ENCODE measurements around the gene PNMA8A. TPM values are rescaled to one million over a fixed set of nuclear protein-coding genes. Genes with fewer than 3 reads are reported as not detected.

PNMA8A gene
- total and polyA plus RNA-seq, 2 experiments from 2014 or later = 17.8 to 21.7 TPM

- Mint-ChIP-seq H3K27ac (no peak overlapping the region), H3K4me1 (no peaks in the 10 kb centered on the region), H3K4me3 (no peak overlapping the region), H3K9me3 (peaks cover 7% of the 10 kb centered on the region; the same call in 2 of the 3 replicates), H3K27me3 (ENCODE audit: insufficient read depth, low read depth, poor library complexity) (no peaks in the 10 kb centered on the region), H3K36me3 (ENCODE audit: low read depth) (no peaks in the 10 kb centered on the region)
- no peak for DNase-seq (ENCODE audit: low spot score)
- H3K27ac ChIP-seq (ENCODE audit: low read depth) = no peak overlapping the region
- no peak overlapping the region for H3K4me3 ChIP-seq
- no peaks in the 10 kb centered on the region for H3K79me2 ChIP-seq (replicated peaks; ENCODE audit: insufficient read depth)
- H3F3A ChIP-seq (replicated peaks; ENCODE audit: low read depth) = no peaks in the 10 kb centered on the region
- no peaks in the 10 kb centered on the region for H3K9me2 ChIP-seq (ENCODE audit: insufficient read depth)
- no peaks in the 10 kb centered on the region for H3K36me3 ChIP-seq (ENCODE audit: insufficient read depth)
- TF ChIP-seq EZH2 (IDR thresholded peaks at IDR 0.05; ENCODE audit: low read depth, unreplicated experiment) = no peak
- no peak for TF ChIP-seq ZNF114 (CRISPR knock-in tag; IDR thresholded peaks at IDR 0.05)
- no peak for TF ChIP-seq NANOG (IDR thresholded peaks at IDR 0.05; ENCODE audit: borderline replicate concordance)
- TF ChIP-seq CTCF (conservative IDR thresholded peaks at IDR 0.05; ENCODE audit: low read depth in 2 of 2) = no peak
- no peak for TF ChIP-seq JUNB (IDR thresholded peaks at IDR 0.05; ENCODE audit: unreplicated experiment)
- no peak for TF ChIP-seq EZH2phosphoT487 (IDR thresholded peaks at IDR 0.05; ENCODE audit: unreplicated experiment)
- TF ChIP-seq, protein P1, sequence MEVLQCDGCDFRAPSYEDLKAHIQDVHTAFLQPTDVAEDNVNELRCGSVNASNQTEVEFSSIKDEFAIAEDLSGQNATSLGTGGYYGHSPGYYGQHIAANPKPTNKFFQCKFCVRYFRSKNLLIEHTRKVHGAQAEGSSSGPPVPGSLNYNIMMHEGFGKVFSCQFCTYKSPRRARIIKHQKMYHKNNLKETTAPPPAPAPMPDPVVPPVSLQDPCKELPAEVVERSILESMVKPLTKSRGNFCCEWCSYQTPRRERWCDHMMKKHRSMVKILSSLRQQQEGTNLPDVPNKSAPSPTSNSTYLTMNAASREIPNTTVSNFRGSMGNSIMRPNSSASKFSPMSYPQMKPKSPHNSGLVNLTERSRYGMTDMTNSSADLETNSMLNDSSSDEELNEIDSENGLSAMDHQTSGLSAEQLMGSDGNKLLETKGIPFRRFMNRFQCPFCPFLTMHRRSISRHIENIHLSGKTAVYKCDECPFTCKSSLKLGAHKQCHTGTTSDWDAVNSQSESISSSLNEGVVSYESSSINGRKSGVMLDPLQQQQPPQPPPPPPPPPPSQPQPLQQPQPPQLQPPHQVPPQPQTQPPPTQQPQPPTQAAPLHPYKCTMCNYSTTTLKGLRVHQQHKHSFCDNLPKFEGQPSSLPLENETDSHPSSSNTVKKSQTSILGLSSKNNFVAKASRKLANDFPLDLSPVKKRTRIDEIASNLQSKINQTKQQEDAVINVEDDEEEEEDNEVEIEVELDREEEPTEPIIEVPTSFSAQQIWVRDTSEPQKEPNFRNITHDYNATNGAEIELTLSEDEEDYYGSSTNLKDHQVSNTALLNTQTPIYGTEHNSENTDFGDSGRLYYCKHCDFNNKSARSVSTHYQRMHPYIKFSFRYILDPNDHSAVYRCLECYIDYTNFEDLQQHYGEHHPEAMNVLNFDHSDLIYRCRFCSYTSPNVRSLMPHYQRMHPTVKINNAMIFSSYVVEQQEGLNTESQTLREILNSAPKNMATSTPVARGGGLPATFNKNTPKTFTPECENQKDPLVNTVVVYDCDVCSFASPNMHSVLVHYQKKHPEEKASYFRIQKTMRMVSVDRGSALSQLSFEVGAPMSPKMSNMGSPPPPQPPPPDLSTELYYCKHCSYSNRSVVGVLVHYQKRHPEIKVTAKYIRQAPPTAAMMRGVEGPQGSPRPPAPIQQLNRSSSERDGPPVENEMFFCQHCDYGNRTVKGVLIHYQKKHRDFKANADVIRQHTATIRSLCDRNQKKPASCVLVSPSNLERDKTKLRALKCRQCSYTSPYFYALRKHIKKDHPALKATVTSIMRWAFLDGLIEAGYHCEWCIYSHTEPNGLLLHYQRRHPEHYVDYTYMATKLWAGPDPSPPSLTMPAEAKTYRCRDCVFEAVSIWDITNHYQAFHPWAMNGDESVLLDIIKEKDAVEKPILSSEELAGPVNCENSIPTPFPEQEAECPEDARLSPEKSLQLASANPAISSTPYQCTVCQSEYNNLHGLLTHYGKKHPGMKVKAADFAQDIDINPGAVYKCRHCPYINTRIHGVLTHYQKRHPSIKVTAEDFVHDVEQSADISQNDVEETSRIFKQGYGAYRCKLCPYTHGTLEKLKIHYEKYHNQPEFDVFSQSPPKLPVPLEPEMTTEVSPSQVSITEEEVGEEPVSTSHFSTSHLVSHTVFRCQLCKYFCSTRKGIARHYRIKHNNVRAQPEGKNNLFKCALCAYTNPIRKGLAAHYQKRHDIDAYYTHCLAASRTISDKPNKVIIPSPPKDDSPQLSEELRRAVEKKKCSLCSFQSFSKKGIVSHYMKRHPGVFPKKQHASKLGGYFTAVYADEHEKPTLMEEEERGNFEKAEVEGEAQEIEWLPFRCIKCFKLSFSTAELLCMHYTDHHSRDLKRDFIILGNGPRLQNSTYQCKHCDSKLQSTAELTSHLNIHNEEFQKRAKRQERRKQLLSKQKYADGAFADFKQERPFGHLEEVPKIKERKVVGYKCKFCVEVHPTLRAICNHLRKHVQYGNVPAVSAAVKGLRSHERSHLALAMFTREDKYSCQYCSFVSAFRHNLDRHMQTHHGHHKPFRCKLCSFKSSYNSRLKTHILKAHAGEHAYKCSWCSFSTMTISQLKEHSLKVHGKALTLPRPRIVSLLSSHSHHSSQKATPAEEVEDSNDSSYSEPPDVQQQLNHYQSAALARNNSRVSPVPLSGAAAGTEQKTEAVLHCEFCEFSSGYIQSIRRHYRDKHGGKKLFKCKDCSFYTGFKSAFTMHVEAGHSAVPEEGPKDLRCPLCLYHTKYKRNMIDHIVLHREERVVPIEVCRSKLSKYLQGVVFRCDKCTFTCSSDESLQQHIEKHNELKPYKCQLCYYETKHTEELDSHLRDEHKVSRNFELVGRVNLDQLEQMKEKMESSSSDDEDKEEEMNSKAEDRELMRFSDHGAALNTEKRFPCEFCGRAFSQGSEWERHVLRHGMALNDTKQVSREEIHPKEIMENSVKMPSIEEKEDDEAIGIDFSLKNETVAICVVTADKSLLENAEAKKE (CRISPR knock-in tag; IDR thresholded peaks at IDR 0.05) = no peak
- TF ChIP-seq STAT1 (IDR thresholded peaks at IDR 0.05; ENCODE audit: unreplicated experiment) = no peak
- TF ChIP-seq POLR2AphosphoS5 (IDR thresholded peaks at IDR 0.05; ENCODE audit: low read depth) = no peak
- TF ChIP-seq ZNF331 (CRISPR knock-in tag; IDR thresholded peaks at IDR 0.05; ENCODE audit: low read depth) = no peak
- no peak for TF ChIP-seq CREB1 (CRISPR knock-in tag; IDR thresholded peaks at IDR 0.05; ENCODE audit: low read depth)
- TF ChIP-seq, protein P2, sequence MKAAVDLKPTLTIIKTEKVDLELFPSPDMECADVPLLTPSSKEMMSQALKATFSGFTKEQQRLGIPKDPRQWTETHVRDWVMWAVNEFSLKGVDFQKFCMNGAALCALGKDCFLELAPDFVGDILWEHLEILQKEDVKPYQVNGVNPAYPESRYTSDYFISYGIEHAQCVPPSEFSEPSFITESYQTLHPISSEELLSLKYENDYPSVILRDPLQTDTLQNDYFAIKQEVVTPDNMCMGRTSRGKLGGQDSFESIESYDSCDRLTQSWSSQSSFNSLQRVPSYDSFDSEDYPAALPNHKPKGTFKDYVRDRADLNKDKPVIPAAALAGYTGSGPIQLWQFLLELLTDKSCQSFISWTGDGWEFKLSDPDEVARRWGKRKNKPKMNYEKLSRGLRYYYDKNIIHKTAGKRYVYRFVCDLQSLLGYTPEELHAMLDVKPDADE (IDR thresholded peaks at IDR 0.05) = no peak
- TF ChIP-seq, protein P3, sequence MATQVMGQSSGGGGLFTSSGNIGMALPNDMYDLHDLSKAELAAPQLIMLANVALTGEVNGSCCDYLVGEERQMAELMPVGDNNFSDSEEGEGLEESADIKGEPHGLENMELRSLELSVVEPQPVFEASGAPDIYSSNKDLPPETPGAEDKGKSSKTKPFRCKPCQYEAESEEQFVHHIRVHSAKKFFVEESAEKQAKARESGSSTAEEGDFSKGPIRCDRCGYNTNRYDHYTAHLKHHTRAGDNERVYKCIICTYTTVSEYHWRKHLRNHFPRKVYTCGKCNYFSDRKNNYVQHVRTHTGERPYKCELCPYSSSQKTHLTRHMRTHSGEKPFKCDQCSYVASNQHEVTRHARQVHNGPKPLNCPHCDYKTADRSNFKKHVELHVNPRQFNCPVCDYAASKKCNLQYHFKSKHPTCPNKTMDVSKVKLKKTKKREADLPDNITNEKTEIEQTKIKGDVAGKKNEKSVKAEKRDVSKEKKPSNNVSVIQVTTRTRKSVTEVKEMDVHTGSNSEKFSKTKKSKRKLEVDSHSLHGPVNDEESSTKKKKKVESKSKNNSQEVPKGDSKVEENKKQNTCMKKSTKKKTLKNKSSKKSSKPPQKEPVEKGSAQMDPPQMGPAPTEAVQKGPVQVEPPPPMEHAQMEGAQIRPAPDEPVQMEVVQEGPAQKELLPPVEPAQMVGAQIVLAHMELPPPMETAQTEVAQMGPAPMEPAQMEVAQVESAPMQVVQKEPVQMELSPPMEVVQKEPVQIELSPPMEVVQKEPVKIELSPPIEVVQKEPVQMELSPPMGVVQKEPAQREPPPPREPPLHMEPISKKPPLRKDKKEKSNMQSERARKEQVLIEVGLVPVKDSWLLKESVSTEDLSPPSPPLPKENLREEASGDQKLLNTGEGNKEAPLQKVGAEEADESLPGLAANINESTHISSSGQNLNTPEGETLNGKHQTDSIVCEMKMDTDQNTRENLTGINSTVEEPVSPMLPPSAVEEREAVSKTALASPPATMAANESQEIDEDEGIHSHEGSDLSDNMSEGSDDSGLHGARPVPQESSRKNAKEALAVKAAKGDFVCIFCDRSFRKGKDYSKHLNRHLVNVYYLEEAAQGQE (IDR thresholded peaks at IDR 0.05; ENCODE audit: unreplicated experiment) = no peak
- no peak overlapping the region for H3K4me2 ChIP-seq
- no peak overlapping the region for H2AFZ ChIP-seq
- no peak for ATAC-seq
- H3K27me3 ChIP-seq (ENCODE audit: insufficient read depth) = no peaks in the 10 kb centered on the region
- no peaks in the 10 kb centered on the region for H3K4me1 ChIP-seq (ENCODE audit: insufficient read depth)
- no peaks in the 10 kb centered on the region; the same call in 1 of the 2 replicates for H4K20me1 ChIP-seq (replicated peaks; ENCODE audit: insufficient read depth)
Measured at GRCh38 chr19:46451352-46451751, 20.0 kb downstream of the PNMA8A start.
